Hepatocyte (in vitro differentiated cells): ENCODE measurements around the gene TFDP2.

Source experiments
- EZH2 ChIP-seq: fragments of 200-600 bp; sonication (generic); IDR thresholded peaks from 2 replicates; pipeline ENCODE4 v1.6.1; 2016; ENCODE audit warnings: antibody characterized with exemption, mild to moderate bottlenecking, borderline replicate concordance
- EZH2phosphoT487 ChIP-seq: fragments of 200-600 bp; sonication (generic); IDR thresholded peaks from one replicate; pipeline ENCODE4 v1.6.1; 2018; ENCODE audit warnings: antibody characterized with exemption, mild to moderate bottlenecking, low read depth, moderate library complexity; ENCODE audit not compliant: unreplicated experiment, severe bottlenecking
- TF ChIP-seq, protein P1 (sequence below): fragments of 200-600 bp; sonication (generic); IDR thresholded peaks from 2 replicates; pipeline ENCODE4 v1.5.1; 2016; ENCODE audit warnings: antibody characterized with exemption, mild to moderate bottlenecking; ENCODE audit not compliant: poor library complexity

DNA sequence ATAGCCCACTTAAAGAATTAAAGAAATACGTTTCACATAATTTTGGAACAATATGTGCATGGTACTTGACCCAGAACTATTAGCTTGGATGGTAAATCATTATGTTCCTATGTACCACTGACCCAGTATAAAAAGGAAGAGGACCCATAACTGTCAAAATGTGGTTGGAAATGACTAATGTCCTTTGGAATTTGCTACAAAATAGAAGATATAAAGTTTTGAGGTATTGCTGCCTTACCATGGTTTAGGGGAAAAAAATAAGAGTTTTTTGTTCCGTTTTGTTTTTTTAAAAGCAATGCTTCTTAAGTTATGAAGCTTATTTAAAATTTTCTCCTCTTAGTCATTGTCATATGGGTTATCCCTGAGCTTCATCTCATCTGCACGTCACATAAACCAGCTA lies 15.8 kb upstream of the TFDP2 start:
- TF ChIP-seq, protein P1, sequence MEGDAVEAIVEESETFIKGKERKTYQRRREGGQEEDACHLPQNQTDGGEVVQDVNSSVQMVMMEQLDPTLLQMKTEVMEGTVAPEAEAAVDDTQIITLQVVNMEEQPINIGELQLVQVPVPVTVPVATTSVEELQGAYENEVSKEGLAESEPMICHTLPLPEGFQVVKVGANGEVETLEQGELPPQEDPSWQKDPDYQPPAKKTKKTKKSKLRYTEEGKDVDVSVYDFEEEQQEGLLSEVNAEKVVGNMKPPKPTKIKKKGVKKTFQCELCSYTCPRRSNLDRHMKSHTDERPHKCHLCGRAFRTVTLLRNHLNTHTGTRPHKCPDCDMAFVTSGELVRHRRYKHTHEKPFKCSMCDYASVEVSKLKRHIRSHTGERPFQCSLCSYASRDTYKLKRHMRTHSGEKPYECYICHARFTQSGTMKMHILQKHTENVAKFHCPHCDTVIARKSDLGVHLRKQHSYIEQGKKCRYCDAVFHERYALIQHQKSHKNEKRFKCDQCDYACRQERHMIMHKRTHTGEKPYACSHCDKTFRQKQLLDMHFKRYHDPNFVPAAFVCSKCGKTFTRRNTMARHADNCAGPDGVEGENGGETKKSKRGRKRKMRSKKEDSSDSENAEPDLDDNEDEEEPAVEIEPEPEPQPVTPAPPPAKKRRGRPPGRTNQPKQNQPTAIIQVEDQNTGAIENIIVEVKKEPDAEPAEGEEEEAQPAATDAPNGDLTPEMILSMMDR = no peak
- no peak for TF ChIP-seq EZH2phosphoT487
- TF ChIP-seq EZH2 = no peak
